ENCODE results near the gene ARHGEF19.
A peak's percentile ranks its signal among the peaks of the same experiment; 100 is the strongest.

The ARHGEF19 gene

GRCh38 chr1:16208270-16208987 is 4.0 kb downstream of the ARHGEF19 start:
- no peak for TF ChIP-seq CTCF (IDR thresholded peaks at IDR 0.05; ENCODE audit: insufficient read depth, low read length, missing control alignments)
- ChIA-PET POLR2A (interaction anchor here (0.6 kb wide), 1 partner anchor 55 kb away, joined by 3 read pairs; no protein-coding TSS in a partner anchor), CTCF (interaction anchor here (1.2 kb wide), 1 partner anchor 135 kb away, joined by 4 read pairs; the partner anchor contains the start of gene FAM131C)
- H3K4me3 ChIP-seq (ENCODE audit: low read depth, low read length), result no peak overlapping the region
- DNase-seq (ENCODE audit: low read depth, low spot score), result no peak

- H3K4me3 ChIP-seq (ENCODE audit: low read depth, low read length), result peak overlapping the region; percentile 53
- DNase-seq (ENCODE audit: low read depth, low spot score), result no peak
- ChIA-PET POLR2A (interaction anchor here (0.6 to 1.1 kb wide), 4 partner anchors 9 to 54 kb away, joined by 3 to 8 read pairs (median 3); no protein-coding TSS in a partner anchor), CTCF (interaction anchor here (2.2 kb wide), 1 partner anchor 9 kb away, joined by 8 read pairs; no protein-coding TSS in a partner anchor)
- no peak for TF ChIP-seq CTCF (IDR thresholded peaks at IDR 0.05; ENCODE audit: insufficient read depth, low read length, missing control alignments)
Observed at GRCh38 chr1:16207318-16208269, 4.9 kb downstream of the ARHGEF19 start.

- CTCF ChIA-PET, result interaction anchor here (1.1 to 2.2 kb wide), 3 partner anchors 10 to 158 kb away, joined by 3 to 8 read pairs (median 6); no protein-coding TSS in a partner anchor
- POLR2A ChIA-PET, result interaction anchor here (0.7 to 1.1 kb wide), 4 partner anchors 9 to 42 kb away, joined by 3 to 8 read pairs (median 3); no protein-coding TSS in a partner anchor
- peak; percentile 89 for DNase-seq (ENCODE audit: low read depth, low spot score)
- peak overlapping the region; percentile 69 for H3K4me3 ChIP-seq (ENCODE audit: low read depth, low read length)
- TF ChIP-seq CTCF (IDR thresholded peaks at IDR 0.05; ENCODE audit: insufficient read depth, low read length, missing control alignments), result no peak
Observed at GRCh38 chr1:16206547-16207317, 5.7 kb downstream of the ARHGEF19 start.

GRCh38 chr1:16205891-16206546 is 6.4 kb downstream of the ARHGEF19 start:
- DNase-seq (ENCODE audit: low read depth, low spot score), result no peak
- peak overlapping the region; percentile 69 for H3K4me3 ChIP-seq (ENCODE audit: low read depth, low read length)
- CTCF ChIA-PET, result interaction anchor here (1.1 to 2.2 kb wide), 3 partner anchors 11 to 158 kb away, joined by 3 to 8 read pairs (median 6); no protein-coding TSS in a partner anchor
- POLR2A ChIA-PET, result interaction anchor here (1.1 kb wide), 3 partner anchors 10 to 43 kb away, joined by 3 to 8 read pairs (median 3); no protein-coding TSS in a partner anchor
- no peak for TF ChIP-seq CTCF (IDR thresholded peaks at IDR 0.05; ENCODE audit: insufficient read depth, low read length, missing control alignments)

GRCh38 chr1:16205334-16205671 is 7.1 kb downstream of the ARHGEF19 start:
- no peak overlapping the region for H3K4me3 ChIP-seq (ENCODE audit: low read depth, low read length)
- ChIA-PET POLR2A (no interaction called here), CTCF (interaction anchor here (0.7 to 10.2 kb wide), 7 partner anchors 15 to 159 kb away, joined by 3 to 132 read pairs (median 4); partner anchors contain the start of gene FAM131C)
- no peak for DNase-seq (ENCODE audit: low read depth, low spot score)
- no peak for TF ChIP-seq CTCF (IDR thresholded peaks at IDR 0.05; ENCODE audit: insufficient read depth, low read length, missing control alignments)
